ENCODE results near the gene RAD51D.
A peak's percentile ranks its signal among the peaks of the same experiment; 100 is the strongest.
"Not testable (repeated sequence)": the region's sequence is repeated elsewhere in the genome, so short reads cannot be mapped to it uniquely, and the experiment has no call there.

Gene RAD51D

DNA sequence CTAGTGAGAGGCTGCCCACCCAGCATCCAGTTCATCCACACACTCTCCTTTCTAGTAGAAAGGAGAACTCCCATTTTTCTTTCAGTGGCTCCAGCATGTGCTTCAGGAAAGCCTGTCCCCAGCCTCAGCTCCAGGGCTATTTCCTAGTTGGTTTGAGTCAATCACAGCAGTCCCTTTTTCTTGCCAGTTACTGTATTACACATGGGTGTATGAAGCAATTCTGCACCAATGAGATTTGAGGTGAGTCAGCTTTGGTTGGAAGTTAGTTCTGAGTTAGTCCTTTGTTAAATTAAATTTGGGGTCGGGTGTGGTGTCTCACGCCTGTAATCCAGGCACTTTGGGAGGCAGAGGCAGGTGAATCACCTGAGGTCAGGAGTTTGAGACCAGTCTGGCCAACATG lies 24.8 kb downstream of the RAD51D start:
- no peak for DNase-seq (ENCODE audit: low read depth in 4 of 4, low spot score in 1 of 4)

DNA sequence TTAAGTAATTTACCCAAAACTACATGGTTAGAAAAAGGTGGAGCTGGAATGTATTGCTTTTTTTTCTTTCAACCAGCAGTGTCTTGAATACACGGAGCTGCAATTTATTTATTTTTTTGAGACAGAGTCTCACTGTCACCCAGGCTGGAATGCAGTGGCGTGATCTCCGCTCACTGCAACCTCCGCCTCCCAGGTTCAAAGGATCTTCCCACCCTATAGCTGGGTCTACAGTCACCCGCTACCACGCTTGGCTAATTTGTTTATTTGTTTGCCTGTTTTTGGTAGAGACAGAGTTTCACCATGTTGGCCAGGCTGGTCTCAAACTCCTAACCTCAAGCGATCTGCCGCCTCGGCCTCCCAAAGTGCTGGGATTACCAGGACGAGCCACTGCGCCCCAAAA lies 29.0 kb downstream of the RAD51D start:
- DNase-seq (ENCODE audit: low read depth in 4 of 4, low spot score in 1 of 4) = not testable (repeated sequence)

DNA sequence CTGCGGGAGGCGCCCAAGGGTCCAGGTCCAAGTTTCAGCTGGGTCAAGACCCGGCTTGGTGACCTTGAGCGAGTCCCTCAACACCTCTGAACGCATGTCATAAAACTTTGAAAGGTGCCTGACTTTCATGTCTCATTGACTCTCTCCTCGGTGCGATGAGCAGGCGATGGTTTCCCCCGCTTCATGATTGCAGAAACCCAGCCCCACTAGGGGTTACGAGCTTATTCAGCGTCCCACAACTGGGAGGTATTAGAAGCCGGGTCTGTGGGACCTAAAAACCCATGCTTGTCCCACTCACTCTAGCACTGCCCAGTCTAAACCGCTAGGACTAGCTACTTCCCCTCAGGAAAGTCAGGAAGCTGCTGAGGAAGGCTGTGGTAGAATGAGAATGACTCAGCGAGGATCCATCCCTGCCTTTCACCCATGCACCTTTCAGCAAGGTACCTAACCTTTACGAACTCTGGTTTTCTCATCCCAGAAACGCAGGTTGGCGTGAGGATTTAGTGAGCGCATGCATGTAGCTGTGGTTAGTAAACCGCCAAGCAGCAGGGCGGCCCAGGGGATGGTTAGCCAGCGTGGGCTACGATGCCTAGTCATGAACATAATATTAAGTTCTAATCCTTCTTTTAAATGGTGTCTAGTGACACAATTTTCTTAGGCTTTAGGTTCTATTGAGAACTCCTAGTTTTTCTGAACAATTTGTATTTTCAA lies 29.9 kb downstream of the RAD51D start:
- DNase-seq (ENCODE audit: low read depth in 4 of 4, low spot score in 1 of 4) = peak in 2 of 4 experiments; percentile 39 to 41

DNA sequence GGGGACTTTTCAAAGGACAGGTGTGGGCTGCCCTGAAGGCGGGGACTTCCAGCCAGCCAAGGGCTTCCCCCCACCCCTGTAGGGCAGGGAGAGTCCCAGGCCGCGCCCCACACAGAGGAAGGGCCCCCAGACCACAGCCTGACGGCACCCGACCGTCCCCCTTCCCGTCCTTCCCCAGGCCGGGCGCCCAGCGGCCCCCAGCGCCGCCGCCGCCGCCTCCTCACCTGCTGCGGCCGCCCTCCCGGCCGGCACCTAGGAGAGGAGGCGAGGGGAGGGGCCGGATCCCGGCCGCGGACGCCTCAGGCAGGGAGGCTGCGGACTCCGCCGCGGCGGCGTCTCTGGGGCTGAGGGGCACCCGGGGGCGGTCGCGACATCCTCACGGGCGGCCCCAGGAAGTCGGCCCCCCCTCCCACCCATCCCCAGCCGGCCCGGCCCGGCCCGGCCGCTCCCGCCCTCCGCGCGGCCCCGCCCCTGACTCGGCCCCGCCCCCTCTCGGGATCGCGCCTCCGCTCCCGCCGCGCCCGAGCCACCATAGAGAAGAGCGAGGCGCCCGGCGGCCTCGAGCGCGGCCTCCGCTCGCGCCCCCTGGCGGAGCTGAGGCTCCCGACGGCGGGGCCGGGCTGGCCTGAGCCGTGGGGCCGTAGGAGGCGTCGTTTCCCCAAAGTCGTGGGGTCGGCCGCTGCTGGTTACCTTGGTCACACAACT lies 30.6 kb downstream of the RAD51D start:
- DNase-seq (ENCODE audit: low read depth in 4 of 4, low spot score in 1 of 4) = peak; percentile 74 to 85 (median 80)

DNA sequence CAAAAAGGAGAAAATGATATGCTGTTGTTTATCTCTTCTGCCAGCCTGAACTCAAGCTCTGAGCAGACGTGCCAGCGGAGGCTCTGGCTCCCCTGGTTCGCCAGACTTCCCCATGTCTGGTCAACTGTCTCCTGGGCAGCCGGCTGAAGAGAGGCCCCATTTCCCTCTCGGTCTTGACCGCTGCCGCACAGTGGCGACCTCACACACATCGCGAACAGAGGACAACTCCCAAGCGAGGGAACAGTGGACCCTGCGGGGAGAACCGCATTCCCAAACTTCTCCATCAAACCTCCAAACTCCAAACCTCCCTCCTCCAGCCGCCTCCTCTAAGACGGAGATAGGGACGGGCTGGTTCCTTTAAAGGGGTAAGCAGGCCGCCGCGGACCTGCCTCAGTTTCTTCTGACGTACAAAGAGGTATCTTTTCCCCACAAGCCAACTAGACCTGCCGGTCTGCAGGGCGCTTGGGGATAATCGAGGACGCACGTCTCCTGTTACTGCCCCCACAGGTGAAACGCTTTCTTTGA lies 31.2 kb downstream of the RAD51D start:
- DNase-seq (ENCODE audit: low read depth in 4 of 4, low spot score in 1 of 4) = no peak

DNA sequence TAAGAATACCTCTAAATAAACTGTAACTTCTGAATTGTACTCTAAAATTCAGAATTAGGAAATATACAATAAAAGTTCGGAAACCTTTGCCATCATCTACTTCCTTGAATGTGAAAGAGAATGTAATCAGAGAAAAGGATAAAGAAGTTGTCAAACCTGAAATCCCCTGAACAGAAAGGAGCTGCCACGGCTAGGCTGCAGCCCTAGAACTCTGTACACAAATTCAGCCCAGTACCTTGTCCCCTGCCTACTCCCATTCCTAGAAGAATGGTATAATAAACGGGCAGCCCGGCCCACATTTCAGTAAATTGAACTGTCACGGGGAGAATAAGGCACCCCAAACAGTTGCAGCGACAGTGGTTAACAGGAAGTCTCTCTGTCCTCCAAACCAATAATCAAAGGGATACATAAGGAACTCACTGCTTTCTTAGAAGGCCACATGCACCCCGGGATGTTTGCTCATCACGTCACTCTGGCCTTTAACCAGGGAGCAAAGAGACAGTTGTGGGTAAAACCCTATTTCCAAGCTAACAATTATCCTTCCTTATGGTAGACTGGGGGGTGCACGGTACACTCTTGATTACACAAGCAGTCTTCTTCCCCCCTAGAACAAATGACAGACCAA lies 31.8 kb downstream of the RAD51D start:
- no peak for DNase-seq (ENCODE audit: low read depth in 4 of 4, low spot score in 1 of 4)

DNA sequence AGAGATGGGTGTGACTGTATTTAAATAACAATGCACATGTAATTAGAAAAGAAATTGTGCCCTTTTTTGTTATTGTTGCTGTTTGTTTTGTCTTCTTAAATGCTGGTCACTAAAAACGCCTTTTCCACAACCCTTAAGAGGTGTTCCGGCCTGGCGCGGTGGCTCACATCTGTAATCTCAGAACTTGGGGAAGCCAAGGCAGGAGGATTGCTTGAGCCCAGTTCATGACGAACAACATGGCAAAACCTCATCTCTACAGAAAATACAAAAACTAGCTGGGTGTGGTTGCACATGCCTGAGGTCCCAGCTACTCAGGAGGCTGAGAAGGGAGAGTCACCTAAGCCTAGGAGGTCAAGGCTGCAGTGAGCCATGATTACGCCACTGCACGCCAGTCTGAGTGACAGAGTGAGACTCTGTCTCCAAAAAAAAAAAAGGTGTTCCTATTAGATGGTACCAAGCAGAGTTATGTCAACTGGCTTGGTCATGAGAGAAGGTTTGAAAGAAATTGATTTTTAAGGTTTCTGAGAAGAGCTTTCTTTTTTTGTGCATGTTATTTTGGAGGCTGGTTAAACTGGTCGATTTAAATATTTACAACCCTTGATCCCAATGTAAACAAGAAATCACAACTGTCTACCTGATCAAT lies 32.6 kb downstream of the RAD51D start:
- DNase-seq (ENCODE audit: low read depth in 4 of 4, low spot score in 1 of 4) = no peak

DNA sequence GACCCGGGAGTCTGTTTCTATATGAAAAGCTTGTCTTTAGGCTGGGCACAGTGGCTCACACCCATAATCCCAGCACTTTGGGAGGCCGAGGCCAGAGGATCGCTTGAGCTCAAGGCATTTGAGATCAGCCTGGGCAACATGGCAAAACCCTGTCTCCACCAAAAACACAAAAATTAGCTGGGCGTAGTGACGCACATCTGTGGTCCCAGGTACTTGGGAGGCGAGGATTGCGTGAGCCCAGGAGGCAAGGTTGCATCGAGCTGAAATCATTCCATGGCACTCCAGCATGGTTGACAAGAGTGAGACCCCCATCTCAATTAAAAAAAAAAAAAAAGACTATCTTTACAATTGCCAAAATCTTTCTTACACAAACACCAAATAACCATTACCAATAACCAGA lies 33.5 kb downstream of the RAD51D start:
- DNase-seq (ENCODE audit: low read depth in 4 of 4, low spot score in 1 of 4) = no peak

DNA sequence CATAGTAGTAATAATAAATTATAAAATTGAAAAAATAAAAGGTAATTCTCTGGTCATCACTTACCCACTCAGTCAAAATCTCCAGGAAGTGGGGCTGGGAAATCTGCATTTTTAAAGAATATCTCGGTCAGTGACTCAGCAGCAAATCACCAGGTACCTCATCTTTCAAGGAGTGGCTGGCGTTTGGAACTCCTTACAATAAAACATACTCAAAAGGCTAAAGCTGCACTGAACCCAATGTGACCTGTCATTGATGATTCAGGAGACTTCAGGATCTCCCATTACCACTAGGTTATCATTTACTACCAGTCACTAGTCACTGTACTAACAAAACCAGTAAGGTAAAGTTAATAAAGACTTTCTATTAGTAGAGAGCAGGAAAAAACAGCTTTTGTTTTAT lies 34.7 kb downstream of the RAD51D start:
- no peak for DNase-seq (ENCODE audit: low read depth in 4 of 4, low spot score in 1 of 4)

DNA sequence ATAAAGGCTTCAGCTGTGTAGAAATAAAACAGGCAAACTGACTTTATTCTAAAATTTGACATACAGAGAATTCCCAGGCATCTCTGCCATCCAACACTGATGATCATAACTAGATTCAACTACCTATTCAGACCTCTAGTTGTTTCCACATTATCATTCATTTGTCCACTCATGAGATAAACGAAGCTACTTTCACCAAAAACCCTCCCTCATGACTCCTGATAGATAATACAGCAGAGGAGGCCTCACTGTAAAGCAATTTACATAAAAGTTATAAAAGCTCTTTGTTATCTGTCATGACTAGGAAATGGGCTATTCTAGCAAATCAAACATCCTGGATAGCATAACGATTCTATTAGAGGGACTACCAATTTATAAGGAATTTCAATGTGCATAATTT lies 36.6 kb downstream of the RAD51D start:
- DNase-seq (ENCODE audit: low read depth in 4 of 4, low spot score in 1 of 4) = no peak

DNA sequence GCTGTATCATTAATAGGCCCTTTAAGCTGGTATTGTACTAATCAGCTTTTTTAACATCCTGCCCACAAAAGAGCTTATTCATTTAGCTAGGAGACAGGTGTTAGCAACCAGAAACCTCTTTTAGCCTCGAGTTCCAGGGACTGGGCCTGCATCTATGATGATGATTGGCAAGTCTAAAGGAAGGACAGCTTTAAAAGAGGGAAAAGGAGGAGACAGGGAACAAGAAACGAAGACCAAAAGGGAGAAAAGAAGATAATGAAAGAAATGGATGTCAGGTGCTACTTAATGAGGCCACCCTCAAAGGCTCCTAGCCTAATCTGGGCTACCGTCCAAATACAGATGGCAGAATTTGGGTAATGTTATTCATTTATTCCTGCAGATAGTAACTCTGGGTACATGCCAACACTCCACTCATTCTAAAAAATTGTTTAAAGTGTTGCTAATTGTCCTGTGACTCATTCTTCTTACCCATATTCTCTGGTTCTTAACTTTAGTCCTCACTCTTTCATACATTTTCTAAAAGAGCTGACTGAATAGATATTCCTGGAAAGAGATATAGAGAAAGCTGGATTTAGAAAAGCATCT lies 37.5 kb downstream of the RAD51D start:
- no peak for DNase-seq (ENCODE audit: low read depth in 4 of 4, low spot score in 1 of 4)

DNA sequence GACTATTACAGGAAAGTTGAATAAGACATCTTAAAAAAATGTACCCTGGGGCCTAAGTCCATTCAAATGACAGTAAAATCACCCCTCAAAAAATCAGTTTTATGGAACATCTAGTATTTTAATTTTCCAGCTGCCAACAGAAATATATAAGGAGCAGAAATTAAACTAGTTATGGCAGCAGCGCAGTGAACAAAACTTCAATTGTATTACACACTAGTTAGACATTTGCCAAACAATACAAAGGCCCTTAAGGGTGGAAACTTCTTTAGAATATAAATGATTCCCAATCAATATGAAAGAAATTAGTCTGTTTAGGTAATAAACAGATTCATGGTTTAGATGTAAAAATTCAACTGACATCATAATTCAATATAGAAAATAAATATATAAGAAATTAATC lies 38.0 kb downstream of the RAD51D start:
- no peak for DNase-seq (ENCODE audit: low read depth in 4 of 4, low spot score in 1 of 4)

DNA sequence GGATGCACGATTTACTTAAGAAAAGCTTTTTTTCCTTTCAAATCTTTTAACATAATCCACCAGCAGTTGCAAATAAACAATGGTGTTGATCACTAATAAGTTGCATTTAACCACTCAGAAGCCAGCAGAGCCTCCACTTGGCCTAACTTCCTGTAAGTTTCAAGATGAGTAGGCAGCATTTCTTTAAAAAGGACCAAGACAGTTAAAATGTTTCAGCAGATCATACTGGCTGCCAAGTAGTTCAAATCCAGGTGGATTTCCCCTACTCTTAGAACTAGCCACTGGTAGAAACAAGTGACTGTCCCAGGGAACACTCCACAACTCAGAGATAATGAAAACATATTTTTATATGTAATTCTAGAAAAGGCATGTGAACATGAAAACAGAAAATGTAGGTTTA lies 39.1 kb downstream of the RAD51D start:
- DNase-seq (ENCODE audit: low read depth in 4 of 4, low spot score in 1 of 4) = no peak

DNA sequence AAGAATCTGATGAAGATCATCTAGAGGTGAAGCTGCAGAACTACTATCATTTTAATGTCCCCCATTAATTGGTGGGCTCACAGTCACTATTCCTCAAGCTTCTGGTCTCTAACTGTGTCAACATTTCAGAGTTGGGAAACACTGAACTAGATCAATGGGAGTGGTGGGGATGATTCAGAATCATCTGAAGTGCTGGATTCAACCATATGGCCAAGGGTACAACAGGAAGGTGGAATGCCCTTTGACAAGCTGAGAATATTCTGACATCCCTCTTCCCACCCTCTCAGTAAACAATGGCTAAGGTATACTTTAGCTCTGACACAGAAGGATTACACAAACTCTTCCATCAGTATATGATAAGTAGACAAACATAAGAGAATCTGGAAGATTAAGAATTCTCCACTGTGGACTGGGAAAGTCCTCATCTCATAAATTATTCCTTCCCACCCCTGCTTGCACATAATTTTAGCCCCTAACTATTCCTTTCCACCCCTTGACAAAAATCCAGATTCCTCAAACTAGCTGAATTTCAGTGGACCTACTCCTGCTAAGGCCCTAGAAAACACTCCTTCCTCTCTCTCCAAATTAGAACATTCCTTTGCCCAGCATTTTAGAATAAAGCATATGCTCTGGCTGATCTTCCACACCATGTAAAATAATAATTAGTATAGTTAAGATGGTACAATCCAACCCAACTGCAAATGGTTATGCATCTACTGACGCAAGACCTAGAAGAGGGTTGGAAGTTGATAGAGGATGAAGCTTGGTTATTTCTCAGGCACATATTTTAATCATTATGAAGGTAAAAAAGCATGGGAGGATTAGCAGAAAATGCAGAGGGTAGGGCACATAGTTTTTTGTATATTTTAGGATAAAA lies 39.9 kb downstream of the RAD51D start:
- no peak for DNase-seq (ENCODE audit: low read depth in 4 of 4, low spot score in 1 of 4)

DNA sequence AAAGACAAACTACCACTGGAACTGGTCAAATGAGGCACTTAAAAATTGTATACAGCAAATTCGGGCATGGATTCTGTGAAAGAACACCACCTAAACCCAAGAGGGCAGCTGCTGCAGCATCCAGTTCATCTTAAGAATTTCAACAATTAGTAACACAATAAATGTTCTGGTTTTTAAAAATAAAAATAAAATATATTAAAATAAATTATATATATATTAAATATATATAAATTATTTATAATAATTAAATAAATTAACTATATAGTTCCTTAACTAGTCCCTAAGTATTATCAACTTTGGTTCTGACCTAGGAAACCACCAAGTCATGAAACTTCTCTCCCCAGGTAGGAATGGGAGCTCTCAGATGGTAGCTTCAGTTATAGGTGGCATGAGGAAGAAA lies 42.8 kb downstream of the RAD51D start:
- no peak for DNase-seq (ENCODE audit: low read depth in 4 of 4, low spot score in 1 of 4)

DNA sequence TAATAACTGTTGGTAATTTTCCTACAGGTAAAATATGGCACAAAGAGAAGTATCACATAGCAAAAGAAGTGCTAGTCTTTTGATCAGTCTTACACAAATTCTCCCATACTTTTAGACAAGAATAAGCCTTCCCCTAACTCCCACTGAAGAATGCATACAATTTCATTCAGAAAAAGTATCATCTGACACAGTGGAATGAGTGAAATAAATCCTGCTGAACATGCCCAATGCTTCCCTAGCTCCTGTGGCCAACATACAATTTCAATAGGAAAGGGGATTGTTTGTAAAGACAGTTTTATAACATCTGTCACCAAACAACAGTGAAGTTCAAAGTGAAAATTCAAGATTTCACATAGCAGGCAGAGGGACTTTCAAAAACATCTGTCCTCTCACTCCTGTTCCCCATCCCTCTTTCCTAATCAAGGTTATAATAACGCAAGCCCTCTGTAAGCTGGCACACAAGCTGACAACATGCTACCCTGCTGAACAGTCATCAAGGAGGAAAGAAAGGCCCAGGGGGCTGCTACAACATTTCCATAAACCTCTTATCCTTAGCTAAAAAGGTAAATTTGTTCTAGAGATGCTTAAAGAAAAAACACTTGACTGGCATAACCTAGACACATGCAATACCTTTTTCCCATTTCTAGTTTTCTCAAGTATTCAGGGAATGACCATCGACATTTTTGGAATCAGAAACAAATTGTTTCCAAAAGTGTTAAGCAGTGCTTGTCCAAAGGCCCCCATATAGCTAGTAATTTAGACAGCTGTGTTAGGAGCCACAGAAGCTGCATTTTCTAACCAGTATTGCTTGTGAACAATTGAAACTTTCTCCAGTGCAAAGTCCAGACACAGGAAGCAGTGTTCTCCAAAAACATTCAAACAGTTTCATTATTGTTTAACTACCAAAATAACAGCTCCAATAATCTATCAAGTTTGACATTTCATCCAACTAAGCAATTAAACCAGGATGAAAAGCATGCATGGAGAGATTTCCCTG lies 44.7 kb downstream of the RAD51D start:
- no peak for DNase-seq (ENCODE audit: low read depth in 4 of 4, low spot score in 1 of 4)

DNA sequence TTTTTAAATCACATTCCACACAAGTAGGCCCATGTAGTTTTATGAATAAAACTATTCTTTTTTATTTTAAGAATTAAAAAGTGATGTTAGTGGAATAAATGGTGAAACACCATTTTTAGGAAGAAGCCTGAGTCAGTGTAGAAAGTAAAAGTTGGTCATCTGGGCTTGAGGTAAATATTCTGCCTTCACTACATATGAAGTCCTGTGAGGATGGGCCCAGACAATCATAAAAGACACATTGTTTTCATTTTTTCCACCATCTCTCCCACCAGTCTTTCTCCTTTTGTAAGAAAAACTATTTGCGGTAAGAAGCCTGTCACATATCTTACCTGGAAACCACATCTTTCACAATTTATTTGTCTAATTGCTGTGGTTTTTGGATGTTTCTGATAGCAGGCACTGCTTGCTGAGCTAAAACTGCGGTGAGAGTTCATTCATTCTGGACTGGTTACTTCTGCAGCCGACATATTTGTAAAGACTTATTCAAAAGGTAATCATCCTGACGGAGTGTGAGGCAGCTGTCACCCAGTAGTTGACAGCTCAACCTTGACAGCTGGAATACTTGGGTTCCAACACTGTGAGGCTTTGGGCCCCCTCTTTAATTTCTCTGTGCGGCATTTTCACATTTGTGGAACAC lies 45.6 kb downstream of the RAD51D start:
- DNase-seq (ENCODE audit: low read depth in 4 of 4, low spot score in 1 of 4) = no peak

DNA sequence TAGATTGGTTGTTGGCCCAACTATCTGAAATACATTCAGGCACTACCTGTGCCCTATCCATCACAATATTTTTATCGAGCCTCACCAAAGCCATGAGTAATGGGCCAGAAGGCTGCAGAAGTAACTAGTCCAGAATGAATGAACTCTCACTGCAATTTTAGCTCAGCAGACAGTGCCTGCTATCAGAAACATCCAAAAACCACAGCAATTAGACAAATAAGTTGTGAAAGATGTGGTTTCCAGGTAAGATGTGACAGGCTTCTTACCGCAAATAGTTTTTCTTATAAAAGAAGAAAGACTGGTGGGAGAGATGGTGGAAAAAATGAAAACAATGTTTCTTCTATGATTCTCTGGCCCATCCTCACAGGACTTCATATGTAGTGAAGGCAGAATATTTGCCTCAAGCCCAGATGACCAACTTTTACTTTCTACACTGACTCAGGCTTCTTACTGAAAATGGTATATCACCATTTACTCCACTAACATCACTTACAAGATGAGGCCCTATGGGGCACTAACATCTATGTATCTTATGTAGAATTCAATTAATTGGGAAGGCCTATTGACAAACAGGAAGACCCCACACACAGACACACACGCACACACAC lies 46.4 kb downstream of the RAD51D start:
- no peak for DNase-seq (ENCODE audit: low read depth in 4 of 4, low spot score in 1 of 4)
